Endothelial cell of umbilical vein (primary cell): ENCODE measurements around the gene TMOD1. TPM values are rescaled to one million over a fixed set of nuclear protein-coding genes. Genes with fewer than 3 reads are reported as not detected.

ENCODE experiments used
- BruUV-seq: library from RNA; stranded (reverse); fragments of 400-500 nt; replicated peaks from 2 replicates; lab custom pipeline; 2021; lab: Mats Ljungman, UMichigan
- CTCF ChIA-PET: fragments of 300-600, 350-600 bp; sonication (Branson Sonifier 250); formaldehyde crosslinking; loops from one replicate; lab custom pipeline; 2021; ENCODE audit warnings: antibody characterized with exemption, inconsistent platforms; lab: Charles Lee
- POLR2A ChIA-PET: fragments of 300-600, 350-600 bp; sonication (Branson Sonifier 250); formaldehyde crosslinking; loops from one replicate; lab custom pipeline; 2021; ENCODE audit warnings: antibody characterized with exemption, inconsistent platforms; lab: Charles Lee
- DNase-seq: peaks from one replicate; pipeline ENCODE4 v3.0.0-alpha.2; 2011; ENCODE audit warnings: low read depth, low spot score
- FAIRE-seq: peaks from 2 replicates; lab custom pipeline; 2011; peaks lifted over from hg19 to GRCh38; lab: Jason Lieb, UNC
- H2AFZ ChIP-seq: 2 replicates; pipeline ENCODE4 v1.6.0; 2012; ENCODE audit warnings: low read depth, low read length, control low read depth, inconsistent platforms
- H3K27ac ChIP-seq: 2 replicates; pipeline ENCODE4 v1.5.1; 2011; ENCODE audit warnings: low read depth, mild to moderate bottlenecking, control low read depth, low read length, moderate library complexity; ENCODE audit not compliant: insufficient read depth
- H3K27me3 ChIP-seq, 2 experiments: 2 replicates each; pipeline versions ENCODE4 v1.6.0 to v1.6.1; 2011; ENCODE audit warnings: low read length in 2 of 2, mixed read lengths in 1 of 2; ENCODE audit not compliant: control insufficient read depth in 2 of 2, insufficient read depth in 2 of 2
- H3K36me3 ChIP-seq, 2 experiments: 2 replicates in 1 of 2; 3 replicates in 1 of 2; pipeline ENCODE4 v1.5.1; 2011; ENCODE audit warnings: low read length in 2 of 2, mild to moderate bottlenecking in 1 of 2, moderate library complexity in 1 of 2; ENCODE audit not compliant: control insufficient read depth in 2 of 2, insufficient read depth in 2 of 2; ENCODE audit errors: extremely low read depth in 1 of 2
- H3K4me1 ChIP-seq: 3 replicates; pipeline ENCODE4 v1.5.1; 2011; ENCODE audit warnings: mild to moderate bottlenecking, low read length; ENCODE audit not compliant: control insufficient read depth, insufficient read depth; ENCODE audit errors: extremely low read depth
- H3K4me2 ChIP-seq: 2 replicates; pipeline ENCODE4 v1.6.1; 2011; ENCODE audit warnings: low read length, control low read depth, mixed read lengths; ENCODE audit not compliant: insufficient read depth
- H3K4me3 ChIP-seq, 3 experiments: fragments of 200-600 bp in 1 of 3; sonication (generic), shearing (Covaris generic) in 1 of 3; replicated peaks in 1 of 3; 2 replicates each; pipeline ENCODE4 v1.5.1; 2011 to 2016; ENCODE audit warnings: control low read depth in 3 of 3, low read length in 3 of 3, mild to moderate bottlenecking in 2 of 3, inconsistent platforms in 1 of 3, low read depth in 1 of 3, moderate library complexity in 1 of 3; ENCODE audit not compliant: insufficient read depth in 1 of 3
- H3K79me2 ChIP-seq: 2 replicates; pipeline ENCODE4 v1.6.0; 2012; ENCODE audit warnings: low read length, inconsistent platforms; ENCODE audit not compliant: control insufficient read depth, insufficient read depth
- H3K9ac ChIP-seq: replicated peaks from 2 replicates; pipeline ENCODE3; 2011; ENCODE audit warnings: low read length, control low read depth; ENCODE audit not compliant: insufficient read depth; ENCODE audit errors: extremely low read depth
- H3K9me1 ChIP-seq: replicated peaks from 3 replicates; pipeline ENCODE4 v1.6.0; 2011; ENCODE audit warnings: mild to moderate bottlenecking, low read length; ENCODE audit not compliant: control insufficient read depth, insufficient read depth; ENCODE audit errors: extremely low read depth
- H3K9me3 ChIP-seq: replicated peaks from 2 replicates; pipeline ENCODE4 v1.5.1; 2012; ENCODE audit warnings: low read length, inconsistent platforms; ENCODE audit not compliant: control insufficient read depth, insufficient read depth
- H4K20me1 ChIP-seq: replicated peaks from 2 replicates; pipeline ENCODE3; 2011; ENCODE audit warnings: mild to moderate bottlenecking, low read length; ENCODE audit not compliant: control insufficient read depth, insufficient read depth; ENCODE audit errors: extremely low read depth
- EZH2 ChIP-seq: IDR thresholded peaks from 2 replicates; pipeline ENCODE4 v1.6.1; 2012; ENCODE audit warnings: borderline replicate concordance, low read depth, mild to moderate bottlenecking, moderate library complexity, low read length, inconsistent platforms; ENCODE audit not compliant: severe bottlenecking
- FOS ChIP-seq: IDR thresholded peaks from 2 replicates; pipeline ENCODE4 v1.6.1; 2011; ENCODE audit warnings: mild to moderate bottlenecking, low read length, moderate library complexity, borderline replicate concordance; ENCODE audit not compliant: insufficient read depth
- GATA2 ChIP-seq: IDR thresholded peaks from 2 replicates; pipeline ENCODE4 v1.7.0; 2011; ENCODE audit warnings: low read depth, mild to moderate bottlenecking, moderate library complexity, mixed read lengths, low read length; ENCODE audit not compliant: insufficient read length, insufficient read depth
- JUN ChIP-seq: IDR thresholded peaks from 2 replicates; pipeline ENCODE4 v1.6.1; 2011; ENCODE audit warnings: borderline replicate concordance, low read depth; ENCODE audit not compliant: insufficient read length, insufficient read depth
- MYC ChIP-seq: IDR thresholded peaks from one replicate; pipeline ENCODE4 v1.6.1; 2011; ENCODE audit warnings: mild to moderate bottlenecking, low read depth, low read length
- POLR2A ChIP-seq: IDR thresholded peaks from 2 replicates; pipeline ENCODE4 v1.6.1; 2012; ENCODE audit warnings: low read depth, mild to moderate bottlenecking, control low read depth, low read length
- POLR2AphosphoS5 ChIP-seq: IDR thresholded peaks from 2 replicates; pipeline ENCODE4 v1.6.1; 2012; ENCODE audit warnings: low read depth, mild to moderate bottlenecking, control low read depth, low read length, moderate library complexity; ENCODE audit not compliant: insufficient read depth
- dilution Hi-C: fragments of 300-500 bp; cut with MboI; formaldehyde crosslinking; loops from one replicate; pipeline ENCODE4 v1.15.0; 2019; ENCODE audit warnings: low sequenced_read_pairs; ENCODE audit not compliant: extremely low pct_ligation_motif_present
- intact Hi-C: fragments of 100-400 bp; cut with micrococcal nuclease; formaldehyde crosslinking; loops from one replicate; pipeline ENCODE4 v1.10.0; 2022
- polyA plus RNA-seq, 4 experiments: library from polyadenylated mRNA; depleted of rRNA in 3 of 4; stranded (reverse) in 3 of 4; unstranded in 1 of 4; fragments of >200 nt; gene quantifications; 2 replicates each; pipeline versions ENCODE4 v1.2.1 to v1.2.3, GENCODE V29; 2011 to 2012; ENCODE audit warnings: missing spikeins in 1 of 4
- total RNA-seq: library from RNA; stranded (reverse); gene quantifications from 2 replicates; pipeline ENCODE4 v1.2.3, GENCODE V29; 2021
- TF ChIP-seq, protein P1 (sequence below), 2 donors: IDR thresholded peaks; 1 replicate in 1 of 2; 2 replicates in 1 of 2; pipeline ENCODE4 v1.5.1; 2011; ENCODE audit warnings: low read length in 2 of 2, mild to moderate bottlenecking in 2 of 2, moderate library complexity in 2 of 2, control low read depth in 1 of 2, inconsistent platforms in 1 of 2, low read depth in 1 of 2; ENCODE audit not compliant: insufficient read depth in 1 of 2; ENCODE audit errors: extremely low read depth in 1 of 2

TMOD1 gene
- total and polyA plus RNA-seq, 2 donors (not counting 3 experiments of a cell fraction or from before 2014, with no cell fraction given), result 0.26 to 1.4 TPM

GRCh38 chr9:97468658-97469448 is 32.6 kb upstream of the TMOD1 start:
- intact Hi-C loops (loop anchor here (1.0 kb wide), 3 partner anchors 129 to 241 kb away; no protein-coding TSS in a partner anchor), dilution Hi-C loops (loop anchor here (25.0 kb wide), 1 partner anchor 143 kb away; no protein-coding TSS in a partner anchor)
- Histone ChIP-seq H3K9ac (no peak overlapping the region), H4K20me1 (no peaks in the 10 kb centered on the region), H3K36me3 (peaks cover 0 to 1% of the 10 kb centered on the region in 2 experiments), H3K9me1 (no peaks in the 10 kb centered on the region), H3K27ac (no peak overlapping the region), H3K4me2 (no peak overlapping the region), H3K79me2 (no peaks in the 10 kb centered on the region), H3K9me3 (no peaks in the 10 kb centered on the region), H2AFZ (no peak overlapping the region), H3K27me3 (no peaks in the 10 kb centered on the region), H3K4me1 (no peaks in the 10 kb centered on the region), H3K4me3 (no peak overlapping the region)
- CTCF ChIA-PET, result interaction anchor here (0.6 to 9.8 kb wide), 36 partner anchors 9 to 612 kb away, joined by 3 to 775 read pairs (median 5); partner anchors contain the start of genes NCBP1, TDRD7, TMOD1 and TSTD2
- FAIRE-seq (no peak), DNase-seq (peak; percentile 77)
- BruUV-seq, result no TSS peak
- TF ChIP-seq GATA2, result no peak
- TF ChIP-seq, protein P1, sequence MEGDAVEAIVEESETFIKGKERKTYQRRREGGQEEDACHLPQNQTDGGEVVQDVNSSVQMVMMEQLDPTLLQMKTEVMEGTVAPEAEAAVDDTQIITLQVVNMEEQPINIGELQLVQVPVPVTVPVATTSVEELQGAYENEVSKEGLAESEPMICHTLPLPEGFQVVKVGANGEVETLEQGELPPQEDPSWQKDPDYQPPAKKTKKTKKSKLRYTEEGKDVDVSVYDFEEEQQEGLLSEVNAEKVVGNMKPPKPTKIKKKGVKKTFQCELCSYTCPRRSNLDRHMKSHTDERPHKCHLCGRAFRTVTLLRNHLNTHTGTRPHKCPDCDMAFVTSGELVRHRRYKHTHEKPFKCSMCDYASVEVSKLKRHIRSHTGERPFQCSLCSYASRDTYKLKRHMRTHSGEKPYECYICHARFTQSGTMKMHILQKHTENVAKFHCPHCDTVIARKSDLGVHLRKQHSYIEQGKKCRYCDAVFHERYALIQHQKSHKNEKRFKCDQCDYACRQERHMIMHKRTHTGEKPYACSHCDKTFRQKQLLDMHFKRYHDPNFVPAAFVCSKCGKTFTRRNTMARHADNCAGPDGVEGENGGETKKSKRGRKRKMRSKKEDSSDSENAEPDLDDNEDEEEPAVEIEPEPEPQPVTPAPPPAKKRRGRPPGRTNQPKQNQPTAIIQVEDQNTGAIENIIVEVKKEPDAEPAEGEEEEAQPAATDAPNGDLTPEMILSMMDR (IDR thresholded peaks at IDR 0.05; ENCODE audit: extremely low read depth in 1 of 2, insufficient read depth in 1 of 2, low read depth in 1 of 2, low read length in 2 of 2), result peak; percentile 79 to 81
- POLR2A ChIA-PET, result no interaction called here

GRCh38 chr9:97470076-97470475 is 31.4 kb upstream of the TMOD1 start:
- Histone ChIP-seq H2AFZ (no peak overlapping the region), H3K9me3 (no peaks in the 10 kb centered on the region), H3K27me3 (no peaks in the 10 kb centered on the region), H3K4me1 (no peaks in the 10 kb centered on the region), H3K27ac (no peak overlapping the region), H3K9me1 (no peaks in the 10 kb centered on the region), H3K4me3 (no peak overlapping the region), H4K20me1 (no peaks in the 10 kb centered on the region), H3K4me2 (no peak overlapping the region), H3K79me2 (no peaks in the 10 kb centered on the region), H3K36me3 (peaks cover 0 to 1% of the 10 kb centered on the region in 2 experiments), H3K9ac (no peak overlapping the region)
- CTCF ChIA-PET, result interaction anchor here (1.2 to 9.8 kb wide), 14 partner anchors 9 to 614 kb away, joined by 3 to 775 read pairs (median 7); partner anchors contain the start of gene TMOD1
- POLR2A ChIA-PET, result no interaction called here
- intact Hi-C loops (no loop called here), dilution Hi-C loops (loop anchor here (25.0 kb wide), 1 partner anchor 142 kb away; no protein-coding TSS in a partner anchor)
- FAIRE-seq (no peak), DNase-seq (no peak)
- BruUV-seq, result no TSS peak
- TF ChIP-seq EZH2 (no peak), POLR2A (no peak), POLR2AphosphoS5 (no peak), FOS (no peak), JUN (no peak), MYC (no peak)
- TF ChIP-seq, protein P1 (IDR thresholded peaks at IDR 0.05; ENCODE audit: extremely low read depth in 1 of 2, insufficient read depth in 1 of 2, low read depth in 1 of 2, low read length in 2 of 2), result peak in 1 of 2 donors; percentile 36
